Cardiac muscle cell (in vitro differentiated cells and primary cell): ENCODE results near the gene KRTAP10-5. TPM values are rescaled to one million over a fixed set of nuclear protein-coding genes. Genes with fewer than 3 reads are reported as not detected.
"Not testable (repeated sequence)": the region's sequence is repeated elsewhere in the genome, so short reads cannot be mapped to it uniquely, and the experiment has no call there.

Experiments used
- DNase-seq, 2 donors: peaks; one replicate each; pipeline versions ENCODE4 v3.0.0 to v3.0.0-alpha.2; 2010 to 2017; ENCODE audit warnings: low read depth in 1 of 2, low spot score in 1 of 2
- H3K27ac ChIP-seq: fragments of 200-600 bp; sonication (generic); 2 replicates; pipeline ENCODE4 v1.5.1; 2016
- H3K27me3 ChIP-seq: fragments of 200-600 bp; sonication (generic); 2 replicates; pipeline ENCODE4 v1.6.0; 2016; ENCODE audit warnings: control low read depth
- H3K36me3 ChIP-seq: fragments of 200-600 bp; sonication (generic); 2 replicates; pipeline ENCODE4 v1.5.1; 2016; ENCODE audit warnings: control low read depth
- H3K4me1 ChIP-seq: fragments of 200-600 bp; sonication (generic); 2 replicates; pipeline ENCODE4 v1.8.1; 2017; ENCODE audit warnings: low read depth, mild to moderate bottlenecking, mixed run types
- H3K4me3 ChIP-seq: fragments of 200-600 bp; sonication (generic); 2 replicates; pipeline ENCODE4 v1.5.1; 2016; ENCODE audit warnings: mild to moderate bottlenecking
- H3K9me3 ChIP-seq: fragments of 200-600 bp; sonication (generic); 2 replicates; pipeline ENCODE4 v1.5.1; 2017; ENCODE audit warnings: low read depth, mild to moderate bottlenecking, control low read depth
- polyA plus RNA-seq: library from polyadenylated mRNA; unstranded; fragments of >200 nt; fragmentation: Nextera tagmentation; extraction: Ambion mirVana; gene quantifications from 2 replicates; pipeline ENCODE4 v1.2.1, GENCODE V29; 2016
- total RNA-seq: library from RNA; depleted of rRNA; stranded (reverse); fragments of >200 nt; gene quantifications from 2 replicates; pipeline ENCODE4 v1.2.3, GENCODE V29; 2016
- TF ChIP-seq, protein P1 (sequence below): IDR thresholded peaks from 2 replicates; pipeline ENCODE4 v1.5.1; 2012; ENCODE audit warnings: low read depth, mild to moderate bottlenecking, low read length

The KRTAP10-5 gene
- total and polyA plus RNA-seq, 2 experiments from 2014 or later = not detected

GRCh38 chr21:44576025-44576420, 4.4 kb downstream of the KRTAP10-5 start:
- H3K27me3 ChIP-seq = no peaks in the 10 kb centered on the region
- H3K4me3 ChIP-seq = no peak overlapping the region
- no peaks in the 10 kb centered on the region for H3K36me3 ChIP-seq
- H3K9me3 ChIP-seq = no peaks in the 10 kb centered on the region
- DNase-seq = no peak
- H3K27ac ChIP-seq = no peak overlapping the region
- no peaks in the 10 kb centered on the region for H3K4me1 ChIP-seq
- TF ChIP-seq, protein P1, sequence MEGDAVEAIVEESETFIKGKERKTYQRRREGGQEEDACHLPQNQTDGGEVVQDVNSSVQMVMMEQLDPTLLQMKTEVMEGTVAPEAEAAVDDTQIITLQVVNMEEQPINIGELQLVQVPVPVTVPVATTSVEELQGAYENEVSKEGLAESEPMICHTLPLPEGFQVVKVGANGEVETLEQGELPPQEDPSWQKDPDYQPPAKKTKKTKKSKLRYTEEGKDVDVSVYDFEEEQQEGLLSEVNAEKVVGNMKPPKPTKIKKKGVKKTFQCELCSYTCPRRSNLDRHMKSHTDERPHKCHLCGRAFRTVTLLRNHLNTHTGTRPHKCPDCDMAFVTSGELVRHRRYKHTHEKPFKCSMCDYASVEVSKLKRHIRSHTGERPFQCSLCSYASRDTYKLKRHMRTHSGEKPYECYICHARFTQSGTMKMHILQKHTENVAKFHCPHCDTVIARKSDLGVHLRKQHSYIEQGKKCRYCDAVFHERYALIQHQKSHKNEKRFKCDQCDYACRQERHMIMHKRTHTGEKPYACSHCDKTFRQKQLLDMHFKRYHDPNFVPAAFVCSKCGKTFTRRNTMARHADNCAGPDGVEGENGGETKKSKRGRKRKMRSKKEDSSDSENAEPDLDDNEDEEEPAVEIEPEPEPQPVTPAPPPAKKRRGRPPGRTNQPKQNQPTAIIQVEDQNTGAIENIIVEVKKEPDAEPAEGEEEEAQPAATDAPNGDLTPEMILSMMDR = no peak

DNA sequence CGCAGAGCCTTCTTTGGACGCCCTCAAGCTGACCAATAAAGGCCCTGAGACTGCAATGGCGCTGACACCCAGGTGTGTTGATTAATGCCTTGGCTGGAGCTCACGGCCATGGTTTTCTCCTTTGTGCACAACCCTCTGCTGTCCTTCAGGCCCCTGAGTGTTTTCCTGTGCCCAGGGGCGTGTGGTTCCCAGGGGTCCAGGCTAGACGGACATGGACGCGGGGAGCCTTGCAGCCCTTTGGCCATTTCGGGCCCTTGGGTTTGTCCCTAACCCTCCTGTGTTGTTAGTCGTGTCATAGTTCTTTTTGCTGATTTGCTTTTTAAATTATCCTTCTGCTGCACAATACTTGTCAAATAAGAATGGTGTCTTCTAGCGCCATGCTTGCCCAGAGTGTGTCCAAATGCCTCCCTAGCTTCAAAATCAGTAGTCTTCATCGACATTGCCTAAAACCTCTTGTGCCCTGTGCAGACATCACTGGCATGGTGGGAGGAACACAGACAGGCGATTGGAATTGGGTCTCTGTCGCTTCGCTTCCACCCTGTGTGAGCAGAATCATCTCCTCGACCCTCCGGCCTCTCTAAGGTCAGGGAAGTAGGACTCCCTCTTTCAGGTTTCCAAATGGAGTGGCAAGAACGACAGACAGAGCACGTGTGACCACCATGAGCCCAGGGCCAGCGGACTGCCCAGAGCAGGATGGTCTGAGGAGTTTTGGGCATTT, 4.9 kb downstream of the KRTAP10-5 start:
- TF ChIP-seq, protein P1 = no peak
- H3K9me3 ChIP-seq = no peaks in the 10 kb centered on the region
- no peaks in the 10 kb centered on the region for H3K27me3 ChIP-seq
- no peaks in the 10 kb centered on the region for H3K36me3 ChIP-seq
- no peak overlapping the region for H3K27ac ChIP-seq
- H3K4me1 ChIP-seq = no peaks in the 10 kb centered on the region
- DNase-seq = no peak
- H3K4me3 ChIP-seq = no peak overlapping the region

- Histone ChIP-seq H3K36me3 (no peaks in the 10 kb centered on the region), H3K27ac (no peak overlapping the region), H3K27me3 (no peaks in the 10 kb centered on the region), H3K4me3 (no peak overlapping the region), H3K9me3 (no peaks in the 10 kb centered on the region), H3K4me1 (no peaks in the 10 kb centered on the region)
- no peak for DNase-seq
- TF ChIP-seq, protein P1 = no peak
Observed at GRCh38 chr21:44574457-44575306, 5.7 kb downstream of the KRTAP10-5 start.

- H3K4me3 ChIP-seq, H3K9me3 ChIP-seq, H3K27ac ChIP-seq, H3K27me3 ChIP-seq, DNase-seq, H3K4me1 ChIP-seq, H3K36me3 ChIP-seq: not testable (repeated sequence)
Observed at GRCh38 chr21:44573630-44574456, 6.6 kb downstream of the KRTAP10-5 start, which contains the start of gene KRTAP10-4. Gene KRTAP10-4, plus strand, starts transcription at chr21:44573729. Its CDS starts 30 bp downstream, at chr21:44573759.

GRCh38 chr21:44572959-44573583, 7.3 kb downstream of the KRTAP10-5 start:
- Histone ChIP-seq H3K27me3 (no peaks in the 10 kb centered on the region), H3K27ac (no peak overlapping the region), H3K4me3 (no peak overlapping the region), H3K36me3 (no peaks in the 10 kb centered on the region), H3K4me1 (no peaks in the 10 kb centered on the region), H3K9me3 (no peaks in the 10 kb centered on the region)
- TF ChIP-seq, protein P1 = no peak
- DNase-seq = no peak
